PC-3 (cell line): ENCODE data around the gene NUDT3.

Source experiments
- CTCF ChIP-seq: fragments of 300-600 bp; sonication (generic); conservative IDR thresholded peaks from 2 replicates; pipeline ENCODE4 v1.5.1; 2017; ENCODE audit warnings: antibody characterized with exemption, low read depth, mild to moderate bottlenecking, low read length
- EZH2 ChIP-seq: fragments of 300-600 bp; sonication (generic); IDR thresholded peaks from one replicate; pipeline ENCODE4 v1.6.1; 2017; ENCODE audit warnings: antibody characterized with exemption, mild to moderate bottlenecking, low read length; ENCODE audit not compliant: unreplicated experiment
- EZH2phosphoT487 ChIP-seq: fragments of 300-600 bp; sonication (generic); IDR thresholded peaks from 2 replicates; pipeline ENCODE4 v1.6.1; 2018; ENCODE audit warnings: mild to moderate bottlenecking, antibody characterized with exemption, low read length, borderline replicate concordance

GRCh38 chr6:34360556-34360955, 31.9 kb downstream of the NUDT3 start:
- TF ChIP-seq CTCF (no peak), EZH2 (no peak), EZH2phosphoT487 (no peak)
